Measurements from ENCODE around the gene BCAP29.

BCAP29 gene

GRCh38 chr7:107613948-107614347 is 33.9 kb downstream of the BCAP29 start:
- FAIRE-seq (no peak), DNase-seq (ENCODE audit: insufficient read length, low spot score) (no peak)
- TF ChIP-seq TAF1 (IDR thresholded peaks at IDR 0.05; ENCODE audit: low read depth, low read length), result no peak
- no peak for TF ChIP-seq POLR2A (IDR thresholded peaks at IDR 0.05; ENCODE audit: low read depth, low read length)
- no peak for TF ChIP-seq POU2F2 (IDR thresholded peaks at IDR 0.05; ENCODE audit: low read depth, low read length)
- TF ChIP-seq PAX5 (IDR thresholded peaks at IDR 0.05; ENCODE audit: insufficient read depth, low read length, severe bottlenecking), result no peak
- no peak for TF ChIP-seq SPI1 (IDR thresholded peaks at IDR 0.05; ENCODE audit: low read depth, low read length)
- no peak for TF ChIP-seq POLR2AphosphoS5 (IDR thresholded peaks at IDR 0.05; ENCODE audit: low read depth, low read length)

DNA sequence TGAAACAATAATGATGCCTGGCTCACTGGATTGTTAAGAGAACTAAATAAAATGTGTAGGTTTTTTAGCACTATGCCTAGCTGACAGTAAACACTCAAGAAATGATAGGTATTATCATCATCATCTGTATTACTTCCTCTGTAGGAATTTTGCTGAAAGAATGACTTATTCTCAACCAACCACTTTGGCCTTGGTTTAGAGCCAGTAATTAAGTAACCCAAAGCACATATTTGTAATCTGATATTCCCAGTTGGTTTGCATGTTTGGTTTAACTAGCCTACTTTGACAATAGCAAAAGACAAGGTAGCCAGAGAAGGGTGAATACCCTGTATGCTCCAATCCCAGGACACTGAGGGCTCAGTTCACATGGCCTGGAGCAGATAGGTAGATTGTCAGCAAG is 34.4 kb downstream of the BCAP29 start:
- DNase-seq (ENCODE audit: insufficient read length, low spot score), result no peak
- FAIRE-seq, result no peak

GRCh38 chr7:107615910-107616680 is 36.0 kb downstream of the BCAP29 start:
- FAIRE-seq (no peak), DNase-seq (ENCODE audit: insufficient read length, low spot score) (no peak)
- TF ChIP-seq POLR2A (IDR thresholded peaks at IDR 0.05; ENCODE audit: low read depth, low read length), result no peak
- no peak for TF ChIP-seq TAF1 (IDR thresholded peaks at IDR 0.05; ENCODE audit: low read depth, low read length)
- no peak for TF ChIP-seq POLR2AphosphoS5 (IDR thresholded peaks at IDR 0.05; ENCODE audit: low read depth, low read length)
- no peak for TF ChIP-seq SPI1 (IDR thresholded peaks at IDR 0.05; ENCODE audit: low read depth, low read length)
- no peak for TF ChIP-seq PAX5 (IDR thresholded peaks at IDR 0.05; ENCODE audit: insufficient read depth, low read length, severe bottlenecking)
- no peak for TF ChIP-seq POU2F2 (IDR thresholded peaks at IDR 0.05; ENCODE audit: low read depth, low read length)

More for the DNA sequence above, 34.4 kb downstream of the BCAP29 start:
- TF ChIP-seq SPI1 (IDR thresholded peaks at IDR 0.05; ENCODE audit: low read depth, low read length), result no peak
- TF ChIP-seq POLR2A (IDR thresholded peaks at IDR 0.05; ENCODE audit: low read depth, low read length), result no peak
- TF ChIP-seq PAX5 (IDR thresholded peaks at IDR 0.05; ENCODE audit: insufficient read depth, low read length, severe bottlenecking), result no peak
- no peak for TF ChIP-seq POLR2AphosphoS5 (IDR thresholded peaks at IDR 0.05; ENCODE audit: low read depth, low read length)
- no peak for TF ChIP-seq POU2F2 (IDR thresholded peaks at IDR 0.05; ENCODE audit: low read depth, low read length)
- TF ChIP-seq TAF1 (IDR thresholded peaks at IDR 0.05; ENCODE audit: low read depth, low read length), result no peak

DNA sequence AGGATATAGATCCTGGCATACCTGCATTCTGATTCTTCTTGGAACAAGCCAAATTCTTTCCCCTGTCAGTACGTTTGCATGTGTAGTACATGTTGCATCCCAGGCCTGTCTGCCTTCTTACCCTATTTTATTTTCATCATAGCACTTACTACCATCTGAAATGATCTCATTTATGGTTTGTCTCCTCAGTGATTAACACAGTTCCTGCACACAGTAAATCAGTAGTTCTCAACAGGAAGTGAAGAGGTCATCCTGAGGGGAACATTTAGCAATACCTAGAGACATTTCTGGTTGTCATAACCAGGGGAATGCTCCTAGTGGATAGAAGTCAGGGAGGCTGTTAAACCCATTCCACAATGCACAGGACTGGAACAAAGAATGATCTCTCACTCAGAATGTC is 42.4 kb downstream of the BCAP29 start:
- TF ChIP-seq POLR2A (IDR thresholded peaks at IDR 0.05; ENCODE audit: low read depth, low read length), result no peak
- TF ChIP-seq TAF1 (IDR thresholded peaks at IDR 0.05; ENCODE audit: low read depth, low read length), result no peak
- no peak for TF ChIP-seq SPI1 (IDR thresholded peaks at IDR 0.05; ENCODE audit: low read depth, low read length)
- no peak for TF ChIP-seq POLR2AphosphoS5 (IDR thresholded peaks at IDR 0.05; ENCODE audit: low read depth, low read length)
- TF ChIP-seq POU2F2 (IDR thresholded peaks at IDR 0.05; ENCODE audit: low read depth, low read length), result no peak
- TF ChIP-seq PAX5 (IDR thresholded peaks at IDR 0.05; ENCODE audit: insufficient read depth, low read length, severe bottlenecking), result no peak
- DNase-seq (ENCODE audit: insufficient read length, low spot score), result no peak
- no peak for FAIRE-seq

GRCh38 chr7:107622894-107623293 is 42.8 kb downstream of the BCAP29 start:
- TF ChIP-seq POU2F2 (IDR thresholded peaks at IDR 0.05; ENCODE audit: low read depth, low read length) (no peak), SPI1 (IDR thresholded peaks at IDR 0.05; ENCODE audit: low read depth, low read length) (no peak), TAF1 (IDR thresholded peaks at IDR 0.05; ENCODE audit: low read depth, low read length) (no peak), POLR2A (IDR thresholded peaks at IDR 0.05; ENCODE audit: low read depth, low read length) (no peak), PAX5 (IDR thresholded peaks at IDR 0.05; ENCODE audit: insufficient read depth, low read length, severe bottlenecking) (no peak), POLR2AphosphoS5 (IDR thresholded peaks at IDR 0.05; ENCODE audit: low read depth, low read length) (no peak)
- no peak for DNase-seq (ENCODE audit: insufficient read length, low spot score)
- no peak for FAIRE-seq

- DNase-seq (ENCODE audit: insufficient read length, low spot score) (no peak), FAIRE-seq (no peak)
- TF ChIP-seq POU2F2 (IDR thresholded peaks at IDR 0.05; ENCODE audit: low read depth, low read length), result no peak
- no peak for TF ChIP-seq PAX5 (IDR thresholded peaks at IDR 0.05; ENCODE audit: insufficient read depth, low read length, severe bottlenecking)
These were observed 47.0 kb downstream of the BCAP29 start for GRCh38 chr7:107627002-107627401.

- FAIRE-seq (peak; percentile 23), DNase-seq (ENCODE audit: insufficient read length, low spot score) (no peak)
- TF ChIP-seq SPI1 (IDR thresholded peaks at IDR 0.05; ENCODE audit: low read depth, low read length) (peak; percentile 52; the same call in 1 of the 2 replicates), PAX5 (IDR thresholded peaks at IDR 0.05; ENCODE audit: insufficient read depth, low read length, severe bottlenecking) (no peak)
These were observed 48.5 kb downstream of the BCAP29 start for GRCh38 chr7:107628461-107629064.

DNA sequence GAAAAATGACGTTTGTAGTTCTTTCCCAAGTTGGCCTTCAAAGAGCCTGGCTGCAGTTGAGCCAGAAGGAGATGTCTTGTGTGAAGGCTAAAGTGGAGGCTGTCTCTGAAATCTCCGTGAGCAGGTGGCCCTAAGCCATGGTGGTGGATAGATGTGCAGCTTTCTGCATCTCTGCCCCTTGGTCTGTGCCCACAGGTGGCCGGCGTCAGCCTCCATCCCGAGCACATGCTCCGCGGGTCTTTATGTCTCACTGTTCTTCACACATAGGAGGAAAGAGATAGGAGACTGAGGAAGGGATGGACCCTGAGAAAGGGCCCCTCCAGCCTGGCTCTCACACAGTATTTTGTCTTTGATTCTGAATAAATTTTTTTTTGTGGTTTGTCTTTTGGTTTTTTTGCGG is 50.3 kb downstream of the BCAP29 start:
- FAIRE-seq (no peak), DNase-seq (ENCODE audit: insufficient read length, low spot score) (no peak)
- TF ChIP-seq SPI1 (IDR thresholded peaks at IDR 0.05; ENCODE audit: low read depth, low read length) (no peak), TAF1 (IDR thresholded peaks at IDR 0.05; ENCODE audit: low read depth, low read length) (no peak), POLR2A (IDR thresholded peaks at IDR 0.05; ENCODE audit: low read depth, low read length) (no peak), POU2F2 (IDR thresholded peaks at IDR 0.05; ENCODE audit: low read depth, low read length) (no peak), POLR2AphosphoS5 (IDR thresholded peaks at IDR 0.05; ENCODE audit: low read depth, low read length) (no peak), PAX5 (IDR thresholded peaks at IDR 0.05; ENCODE audit: insufficient read depth, low read length, severe bottlenecking) (no peak)

DNA sequence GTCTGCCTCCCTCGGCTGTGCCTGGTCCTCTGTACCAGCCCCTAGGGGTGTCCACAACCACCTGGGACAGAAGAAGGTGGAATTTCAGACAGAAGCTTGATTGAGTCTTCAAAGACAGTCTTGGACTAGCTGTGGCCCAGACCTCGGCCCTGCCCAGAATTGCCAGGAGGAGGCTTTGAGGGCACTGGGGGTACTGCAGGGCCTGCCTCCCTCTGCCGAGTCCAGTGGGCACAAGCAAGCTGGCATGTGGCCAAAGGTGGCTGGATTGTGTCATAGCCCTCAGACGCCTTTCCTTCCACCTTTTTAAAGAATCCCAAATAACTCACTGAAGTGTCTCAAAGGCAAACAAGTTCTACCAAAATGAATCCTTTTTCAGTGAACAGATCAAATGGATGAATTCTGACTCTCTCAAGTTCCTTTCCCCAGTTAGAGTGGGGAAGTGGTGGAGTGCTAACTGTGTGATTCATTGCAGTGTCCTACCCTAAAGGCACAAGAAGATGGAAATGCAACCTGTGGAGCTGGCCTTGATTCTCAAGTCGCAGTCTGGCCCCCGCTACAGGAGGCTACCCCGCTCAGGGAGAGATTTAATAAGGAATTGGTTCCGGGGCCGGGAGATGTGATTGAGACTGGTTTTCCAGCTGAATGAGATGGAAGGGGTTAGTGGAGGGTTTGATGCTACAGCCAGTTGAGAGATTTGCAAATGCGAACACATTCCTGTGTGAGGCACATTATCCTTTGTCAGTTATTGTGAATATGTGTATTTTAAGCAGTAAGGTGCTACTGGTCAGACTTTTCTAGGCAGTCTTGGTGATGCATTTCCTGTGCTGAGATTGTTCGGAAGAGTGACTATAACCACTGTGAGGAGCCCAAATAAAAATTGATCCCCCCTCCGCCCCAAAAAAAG is 51.8 kb downstream of the BCAP29 start:
- FAIRE-seq (no peak), DNase-seq (ENCODE audit: insufficient read length, low spot score) (no peak)
- TF ChIP-seq POU2F2 (IDR thresholded peaks at IDR 0.05; ENCODE audit: low read depth, low read length), result no peak

Data from GM12891 (cell line).